RPMI8226 (cell line): ENCODE data around the gene AP3S1.
"Not testable (repeated sequence)": the region's sequence is repeated elsewhere in the genome, so short reads cannot be mapped to it uniquely, and the experiment has no call there.

Source experiments
- DNase-seq: peaks from one replicate; pipeline ENCODE4 v3.0.0-alpha.2; 2015

The AP3S1 gene

DNA sequence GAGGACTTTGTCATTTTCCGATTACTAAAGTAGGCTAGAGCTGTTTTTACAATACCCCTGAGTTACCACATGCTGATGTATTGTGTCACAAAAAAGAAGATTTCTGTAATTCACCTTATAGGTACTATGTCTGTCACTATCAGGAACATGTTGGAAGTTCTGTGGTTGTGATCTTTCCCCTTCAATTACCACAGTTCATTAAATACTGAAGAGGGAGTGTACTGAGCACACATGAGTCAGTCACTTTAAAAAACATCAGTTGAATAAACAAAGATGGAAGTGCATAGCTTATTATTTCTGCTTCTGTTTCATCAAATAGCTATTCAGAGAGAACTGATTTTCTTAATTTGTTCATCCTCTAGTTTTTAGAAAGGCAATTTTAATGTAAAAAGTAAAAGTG is 31.7 kb downstream of the AP3S1 start:
- no peak for DNase-seq

DNA sequence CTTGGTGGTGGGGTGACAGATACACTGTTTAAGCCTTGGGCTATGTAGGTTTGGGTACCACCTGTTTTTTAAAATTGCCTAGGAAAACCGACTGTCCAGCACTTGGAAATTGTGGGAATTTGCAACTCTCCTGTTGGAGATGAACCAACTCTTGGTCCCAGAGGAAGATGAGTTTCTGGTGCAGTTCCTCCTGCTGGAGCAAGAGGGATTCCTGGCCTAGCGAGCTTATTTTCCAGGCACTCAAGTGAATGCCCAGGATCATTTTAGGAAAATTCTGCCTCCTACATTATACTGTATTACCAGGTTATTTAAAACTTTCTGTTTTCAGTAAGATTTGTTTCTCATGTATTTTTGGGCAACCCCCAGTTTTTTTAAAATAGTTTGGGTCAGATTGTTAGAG is 33.7 kb downstream of the AP3S1 start:
- DNase-seq = no peak

- not testable (repeated sequence) for DNase-seq
Observed at GRCh38 chr5:115877342-115877741, 35.6 kb downstream of the AP3S1 start.

DNA sequence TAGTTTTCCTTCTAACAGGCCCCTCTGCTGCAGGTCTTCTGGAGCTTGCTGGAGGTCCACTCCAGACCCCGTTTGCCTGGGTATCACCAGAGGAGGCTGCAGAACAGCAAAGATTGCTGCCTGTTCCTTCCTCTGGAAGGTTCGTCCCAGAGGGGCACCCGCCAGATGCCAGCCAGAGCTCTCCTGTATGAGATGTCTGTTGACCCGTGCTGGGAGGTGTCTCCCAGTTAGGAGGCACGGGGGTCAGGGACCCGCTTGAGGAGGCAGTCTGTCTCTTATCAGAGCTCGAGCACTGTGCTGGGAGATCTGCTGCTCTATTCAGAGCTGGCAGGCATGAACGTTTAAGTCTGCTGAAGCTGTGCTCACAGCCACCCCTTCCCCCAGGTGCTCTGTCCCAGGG is 40.7 kb downstream of the AP3S1 start:
- DNase-seq = not testable (repeated sequence)

- no peak for DNase-seq
Observed at GRCh38 chr5:115884704-115885103, 43.0 kb downstream of the AP3S1 start.

- not testable (repeated sequence) for DNase-seq
Observed at GRCh38 chr5:115885208-115885607, 43.5 kb downstream of the AP3S1 start.

GRCh38 chr5:115888027-115888426 is 46.3 kb downstream of the AP3S1 start:
- DNase-seq = no peak

DNA sequence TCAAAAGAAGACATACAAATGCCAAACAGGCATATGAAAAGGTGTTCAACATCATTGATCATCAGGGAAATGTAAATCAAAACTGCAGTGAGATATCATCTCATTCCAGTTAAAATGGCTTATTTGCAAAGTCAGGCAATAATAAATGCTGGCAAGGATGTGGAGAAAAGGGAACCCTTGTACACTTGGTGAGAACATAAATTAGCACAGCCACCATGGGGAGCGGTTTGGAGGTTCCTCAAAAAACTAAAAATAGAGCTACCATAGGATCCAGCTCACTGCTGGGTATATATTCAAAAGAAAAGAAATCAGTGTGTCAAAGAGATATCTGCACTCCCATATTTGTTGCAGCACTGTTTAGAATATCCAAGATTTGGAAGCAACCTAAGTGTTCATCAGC is 50.3 kb downstream of the AP3S1 start:
- no peak for DNase-seq

DNA sequence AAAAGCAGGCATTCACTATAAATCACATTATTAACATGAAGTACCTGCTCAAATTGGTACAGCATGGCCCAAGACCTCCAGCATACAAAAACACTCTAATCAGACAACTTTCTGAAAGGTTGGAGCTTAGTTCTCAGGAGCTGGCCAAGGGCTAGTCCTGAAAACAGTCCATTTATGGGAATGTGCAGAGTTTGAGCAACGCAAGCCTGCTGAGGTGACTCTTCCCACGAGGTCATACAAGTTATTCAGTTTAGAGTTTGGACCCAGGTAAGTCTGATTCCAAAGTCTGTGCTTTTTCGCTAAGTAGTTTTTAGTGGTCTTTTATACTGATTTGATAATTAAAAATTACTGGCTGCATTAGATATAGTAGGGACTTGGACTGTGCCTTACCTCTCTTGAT is 52.6 kb downstream of the AP3S1 start:
- DNase-seq = no peak

DNA sequence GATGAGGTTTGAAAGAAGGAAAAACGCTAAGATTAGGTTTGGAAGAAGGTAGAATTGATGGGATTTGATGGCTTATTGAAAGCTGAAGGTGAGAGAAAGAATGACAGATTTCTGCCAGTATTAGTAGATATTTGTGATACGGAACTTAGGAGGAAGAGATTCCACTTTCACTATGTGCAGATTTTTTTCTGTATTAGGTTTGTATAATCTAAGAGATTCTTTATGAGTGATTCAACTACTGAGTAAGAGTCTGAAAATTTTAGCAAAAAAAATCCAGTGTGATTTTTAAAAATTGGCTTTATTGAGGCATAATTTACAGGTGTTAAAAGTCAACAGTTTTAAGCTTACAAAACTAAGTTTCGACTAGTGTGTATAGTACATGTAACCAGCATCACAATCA is 54.1 kb downstream of the AP3S1 start:
- no peak for DNase-seq

- DNase-seq = no peak
Observed at GRCh38 chr5:115898656-115899055, 56.9 kb downstream of the AP3S1 start.

DNA sequence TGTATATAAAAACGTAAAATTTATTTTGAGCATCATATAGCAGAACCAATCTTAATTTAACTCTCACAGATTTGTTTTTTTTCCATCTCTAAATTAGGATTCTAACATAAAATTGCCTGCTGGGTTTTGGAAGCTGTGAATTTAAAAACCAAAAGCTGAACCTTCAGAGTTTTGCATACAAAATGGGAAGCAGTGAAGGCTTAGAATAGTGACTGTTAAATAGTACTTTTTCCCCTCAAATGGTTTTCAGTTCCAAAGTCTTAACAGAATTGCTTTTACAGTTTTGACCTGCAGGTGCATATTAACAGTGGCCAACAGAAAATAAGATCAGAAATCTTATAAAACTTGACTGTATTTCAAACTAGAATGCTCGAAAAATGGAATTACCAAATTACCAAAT is 65.4 kb downstream of the AP3S1 start:
- DNase-seq = no peak

- DNase-seq = not testable (repeated sequence)
Observed at GRCh38 chr5:115913623-115914400, 72.1 kb downstream of the AP3S1 start.

DNA sequence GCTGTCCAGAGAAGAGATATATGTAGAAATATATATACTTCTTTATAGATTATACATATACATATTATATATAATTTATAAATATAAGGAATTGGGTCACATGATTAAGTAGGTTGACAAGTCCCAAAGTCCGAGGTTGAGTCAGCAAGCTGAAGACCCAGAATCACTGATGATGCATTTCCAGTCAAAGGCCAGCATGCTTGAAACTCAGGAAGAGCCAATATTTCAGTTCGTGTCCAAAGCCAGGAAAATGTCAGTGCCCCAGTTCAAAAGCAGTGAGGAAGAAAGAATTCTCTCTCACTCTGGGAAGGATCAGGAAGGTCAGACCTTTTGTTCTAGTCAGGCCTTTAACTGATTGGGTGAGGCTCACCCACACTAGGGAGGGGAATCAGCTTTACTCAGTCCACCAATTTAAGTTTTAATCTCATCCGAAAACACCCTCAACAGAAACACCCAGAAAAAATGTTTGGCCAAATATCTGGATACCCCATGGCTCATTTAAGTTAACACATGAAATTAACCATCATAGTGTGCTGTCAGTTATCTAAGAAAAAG is 78.5 kb downstream of the AP3S1 start:
- no peak for DNase-seq

DNA sequence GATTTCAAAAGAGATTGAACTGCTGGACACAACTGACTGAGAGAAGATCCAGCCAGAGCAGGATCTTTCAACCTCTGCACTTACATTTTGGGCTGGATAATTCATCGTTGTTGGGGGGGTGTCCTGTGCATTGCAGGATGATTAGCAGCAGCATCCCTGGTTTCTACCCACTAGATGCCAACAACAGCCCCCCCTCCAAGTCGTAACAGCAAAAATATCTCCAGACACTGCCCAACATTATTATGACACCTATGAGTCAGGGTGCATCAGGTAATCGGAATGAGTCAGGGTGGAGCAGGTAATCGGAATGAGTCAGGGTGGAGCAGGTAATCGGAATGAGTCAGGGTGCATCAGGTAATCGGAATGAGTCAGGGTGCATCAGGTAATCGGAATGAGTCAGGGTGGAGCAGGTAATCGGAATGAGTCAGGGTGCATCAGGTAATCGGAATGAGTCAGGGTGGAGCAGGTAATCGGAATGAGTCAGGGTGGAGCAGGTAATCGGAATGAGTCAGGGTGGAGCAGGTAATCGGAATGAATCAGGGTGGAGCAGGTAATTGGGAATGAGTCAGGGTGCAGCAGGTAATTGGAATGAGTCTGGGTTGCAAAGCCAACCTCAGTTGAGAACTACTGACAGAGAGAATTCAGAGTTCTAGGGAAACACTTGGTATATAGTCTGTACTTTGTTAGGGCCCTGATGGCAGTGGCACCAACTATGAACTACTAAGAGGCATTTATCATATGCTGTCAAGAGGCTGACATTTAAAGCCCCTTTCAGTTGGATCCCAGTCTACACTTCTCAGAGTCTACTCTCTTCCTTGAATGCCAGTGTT is 87.1 kb downstream of the AP3S1 start:
- not testable (repeated sequence) for DNase-seq

DNA sequence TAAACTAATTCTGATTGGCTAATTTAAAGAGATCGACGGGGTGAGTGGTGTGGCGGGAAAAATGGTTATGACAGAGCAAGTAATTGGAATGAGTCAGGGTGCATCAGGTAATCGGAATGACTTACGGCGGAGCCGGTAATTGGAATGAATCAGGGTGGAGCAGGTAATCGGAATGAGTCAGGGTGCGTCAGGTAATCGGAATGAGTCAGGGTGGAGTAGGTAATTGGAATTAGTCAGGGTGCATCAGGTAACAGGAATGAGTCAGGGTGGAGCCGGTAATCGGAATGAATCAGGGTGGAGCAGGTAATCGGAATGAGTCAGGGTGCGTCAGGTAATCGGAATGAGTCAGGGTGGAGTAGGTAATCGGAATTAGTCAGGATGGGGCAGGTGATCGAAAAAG is 88.4 kb downstream of the AP3S1 start:
- DNase-seq = not testable (repeated sequence)

DNA sequence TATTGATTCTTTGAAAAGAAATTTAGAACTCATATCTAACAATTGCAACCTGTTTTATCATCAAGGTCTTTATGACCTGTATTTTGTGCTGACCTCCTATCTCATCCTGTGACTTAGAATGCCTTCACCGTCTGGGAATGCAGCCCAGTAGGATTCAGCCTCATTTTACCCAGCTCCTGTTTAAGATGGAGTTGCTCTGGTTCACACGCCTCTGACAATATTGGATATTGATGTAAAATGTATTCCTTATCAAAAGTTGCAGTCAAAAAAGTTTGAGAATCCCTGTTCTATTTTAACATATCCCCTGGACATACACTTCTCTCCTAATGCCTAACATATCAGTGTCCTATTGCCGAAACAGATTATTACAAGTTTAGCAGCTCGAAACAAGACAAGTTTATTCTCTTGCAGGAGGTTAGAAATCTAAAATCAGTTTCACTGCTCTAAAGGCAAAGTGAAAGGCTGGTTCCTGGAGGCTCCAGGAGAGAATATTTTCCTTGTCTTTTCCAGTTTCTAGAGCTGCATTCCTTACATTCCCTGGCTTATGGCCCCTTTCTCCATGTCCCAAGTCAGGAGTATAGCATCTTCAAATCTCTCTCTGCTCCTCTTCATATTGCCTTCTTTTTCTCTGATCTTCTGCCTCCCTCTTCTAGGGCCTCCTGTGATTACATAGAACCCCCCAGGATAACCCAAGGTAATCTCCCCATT is 89.0 kb downstream of the AP3S1 start:
- no peak for DNase-seq

GRCh38 chr5:115932991-115933390 is 91.3 kb downstream of the AP3S1 start:
- DNase-seq = no peak

- DNase-seq = no peak
Observed at GRCh38 chr5:115934388-115934974, 92.7 kb downstream of the AP3S1 start.

DNA sequence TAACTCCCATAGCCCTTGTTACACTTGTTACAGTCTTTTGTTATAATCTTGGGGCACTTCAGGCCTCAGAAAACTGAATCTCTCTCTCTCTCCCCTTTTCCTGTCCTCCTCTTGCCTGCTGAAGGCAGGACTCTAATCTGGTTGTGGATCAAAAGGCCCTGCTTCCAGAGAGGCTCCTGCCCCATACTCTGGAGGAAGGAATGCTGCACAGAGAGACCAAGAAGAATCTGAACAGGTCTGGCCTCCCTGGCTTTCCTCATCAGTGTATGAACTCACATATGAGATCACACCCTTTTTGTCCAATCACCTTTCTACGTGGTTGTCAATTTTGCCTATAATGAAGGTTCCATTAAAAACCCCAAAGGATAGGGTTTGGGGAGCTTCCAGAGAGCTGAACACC is 94.3 kb downstream of the AP3S1 start:
- no peak for DNase-seq

GRCh38 chr5:115939059-115939458 is 97.3 kb downstream of the AP3S1 start:
- DNase-seq = no peak

GRCh38 chr5:115940080-115940810 is 98.5 kb downstream of the AP3S1 start:
- no peak for DNase-seq
